Measurements from ENCODE around the gene EHD4.

Gene EHD4

GRCh38 chr15:41933771-41934170 is 38.6 kb downstream of the EHD4 start:
- no peak for DNase-seq

- no peak for DNase-seq
These were observed 39.0 kb downstream of the EHD4 start for GRCh38 chr15:41933326-41933725.

GRCh38 chr15:41932511-41933289 is 39.7 kb downstream of the EHD4 start:
- DNase-seq = no peak

- no peak for DNase-seq
These were observed 40.3 kb downstream of the EHD4 start for GRCh38 chr15:41932101-41932500.

- no peak for DNase-seq
These were observed 41.5 kb downstream of the EHD4 start for GRCh38 chr15:41930867-41931222.

- DNase-seq = no peak
These were observed 42.0 kb downstream of the EHD4 start for GRCh38 chr15:41930221-41930866.

GRCh38 chr15:41928637-41929620 is 43.4 kb downstream of the EHD4 start:
- DNase-seq = peak; percentile 38

- no peak for DNase-seq
These were observed 44.3 kb downstream of the EHD4 start for GRCh38 chr15:41928100-41928499.

GRCh38 chr15:41927536-41927935 is 44.8 kb downstream of the EHD4 start:
- no peak for DNase-seq

- no peak for DNase-seq
These were observed 45.9 kb downstream of the EHD4 start for GRCh38 chr15:41926185-41927056.

GRCh38 chr15:41925086-41925608 is 47.2 kb downstream of the EHD4 start:
- DNase-seq = no peak

GRCh38 chr15:41923401-41923997 is 48.9 kb downstream of the EHD4 start:
- no peak for DNase-seq

- no peak for DNase-seq
These were observed 50.0 kb downstream of the EHD4 start for GRCh38 chr15:41922353-41922752.

GRCh38 chr15:41921639-41922038 is 50.7 kb downstream of the EHD4 start:
- no peak for DNase-seq

GRCh38 chr15:41921167-41921566 is 51.2 kb downstream of the EHD4 start:
- no peak for DNase-seq

- no peak for DNase-seq
These were observed 52.3 kb downstream of the EHD4 start for GRCh38 chr15:41919954-41920538.

- no peak for DNase-seq
These were observed 53.0 kb downstream of the EHD4 start for GRCh38 chr15:41919201-41919820.

- DNase-seq = no peak
These were observed 53.7 kb downstream of the EHD4 start for GRCh38 chr15:41918506-41919126.

GRCh38 chr15:41917767-41918430 is 54.5 kb downstream of the EHD4 start:
- no peak for DNase-seq
